Neural progenitor cell (in vitro differentiated cells): ENCODE results near the gene NFIX.

Experiments
- EZH2 ChIP-seq: fragments of 200-600 bp; sonication (generic); IDR thresholded peaks from 2 replicates; pipeline ENCODE4 v1.6.1; 2017; ENCODE audit warnings: antibody characterized with exemption, mild to moderate bottlenecking, moderate library complexity
- TF ChIP-seq, protein P1 (sequence below): fragments of 200-600 bp; sonication (generic); IDR thresholded peaks from 2 replicates; pipeline ENCODE4 v1.5.1; 2017; ENCODE audit warnings: antibody characterized with exemption, mild to moderate bottlenecking

DNA sequence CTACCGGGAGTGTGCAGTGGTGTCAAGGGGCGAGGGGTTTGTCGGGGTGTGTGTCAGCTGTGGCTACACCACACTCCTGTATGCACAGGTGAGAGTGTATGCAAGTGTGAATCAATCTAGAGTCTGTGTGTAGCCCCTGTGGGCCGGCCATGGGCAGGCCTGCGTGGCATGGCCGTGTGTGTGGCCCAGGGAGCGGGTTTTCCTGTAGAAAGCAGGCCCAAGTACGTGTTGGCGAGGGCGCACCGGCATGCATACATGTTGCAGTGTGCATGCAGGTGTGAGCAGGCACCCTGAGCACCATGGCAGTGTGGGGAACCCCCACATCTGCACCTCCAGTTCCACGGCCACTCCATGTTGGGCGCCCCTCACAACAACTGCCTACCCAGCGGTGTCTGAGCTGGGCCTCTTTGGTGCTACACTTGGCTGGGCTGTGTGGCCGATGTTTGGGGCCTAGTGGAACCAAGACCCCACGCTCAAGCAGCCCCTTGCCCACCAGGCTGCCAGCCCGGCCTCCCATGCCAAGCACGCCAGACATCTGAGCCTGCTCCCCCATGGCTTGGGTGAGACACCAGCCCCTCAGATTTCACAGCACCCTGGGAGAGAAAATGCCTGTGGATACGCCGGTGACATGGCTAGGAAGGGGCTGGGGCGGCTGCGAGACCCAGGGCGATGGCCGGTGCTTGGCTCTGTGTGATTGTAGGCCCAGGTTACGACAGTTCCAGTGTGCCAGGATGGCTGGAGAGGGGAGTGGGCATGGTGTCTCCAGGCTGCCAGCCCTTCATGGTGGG is 2.1 kb downstream of the NFIX start:
- TF ChIP-seq, protein P1, sequence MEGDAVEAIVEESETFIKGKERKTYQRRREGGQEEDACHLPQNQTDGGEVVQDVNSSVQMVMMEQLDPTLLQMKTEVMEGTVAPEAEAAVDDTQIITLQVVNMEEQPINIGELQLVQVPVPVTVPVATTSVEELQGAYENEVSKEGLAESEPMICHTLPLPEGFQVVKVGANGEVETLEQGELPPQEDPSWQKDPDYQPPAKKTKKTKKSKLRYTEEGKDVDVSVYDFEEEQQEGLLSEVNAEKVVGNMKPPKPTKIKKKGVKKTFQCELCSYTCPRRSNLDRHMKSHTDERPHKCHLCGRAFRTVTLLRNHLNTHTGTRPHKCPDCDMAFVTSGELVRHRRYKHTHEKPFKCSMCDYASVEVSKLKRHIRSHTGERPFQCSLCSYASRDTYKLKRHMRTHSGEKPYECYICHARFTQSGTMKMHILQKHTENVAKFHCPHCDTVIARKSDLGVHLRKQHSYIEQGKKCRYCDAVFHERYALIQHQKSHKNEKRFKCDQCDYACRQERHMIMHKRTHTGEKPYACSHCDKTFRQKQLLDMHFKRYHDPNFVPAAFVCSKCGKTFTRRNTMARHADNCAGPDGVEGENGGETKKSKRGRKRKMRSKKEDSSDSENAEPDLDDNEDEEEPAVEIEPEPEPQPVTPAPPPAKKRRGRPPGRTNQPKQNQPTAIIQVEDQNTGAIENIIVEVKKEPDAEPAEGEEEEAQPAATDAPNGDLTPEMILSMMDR, result no peak
- no peak for TF ChIP-seq EZH2
